HG03103 (cell line): ENCODE data around the gene MTA1.

Experiments
- ATAC-seq: cut with Tn5 transposase; IDR thresholded peaks from one replicate; pipeline ENCODE4 v1.9.1; 2021; ENCODE audit warnings: low read depth; ENCODE audit not compliant: unreplicated experiment

Gene MTA1

GRCh38 chr14:105456736-105457617 lies 37.4 kb downstream of the MTA1 start:
- ATAC-seq: no peak

DNA sequence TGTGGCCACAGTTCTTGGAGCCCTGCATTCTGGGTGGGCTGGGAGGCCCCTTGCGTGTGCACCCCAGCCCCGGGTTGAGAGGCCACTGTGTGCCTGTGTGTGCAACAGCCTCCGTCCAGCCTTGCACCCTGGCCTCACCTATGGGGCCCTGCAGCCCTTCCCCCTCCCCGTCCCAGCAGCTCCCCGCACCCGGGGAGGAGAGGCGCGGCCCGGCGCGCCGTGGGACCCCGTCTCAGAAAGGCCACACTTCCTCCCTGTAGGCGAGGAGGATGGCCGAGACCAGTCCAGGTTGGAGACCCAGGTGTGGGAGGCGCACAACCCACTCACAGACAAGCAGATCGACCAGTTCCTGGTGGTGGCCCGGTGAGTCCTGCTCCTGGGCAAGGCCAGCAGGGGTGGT lies 38.4 kb downstream of the MTA1 start:
- ATAC-seq: no peak

DNA sequence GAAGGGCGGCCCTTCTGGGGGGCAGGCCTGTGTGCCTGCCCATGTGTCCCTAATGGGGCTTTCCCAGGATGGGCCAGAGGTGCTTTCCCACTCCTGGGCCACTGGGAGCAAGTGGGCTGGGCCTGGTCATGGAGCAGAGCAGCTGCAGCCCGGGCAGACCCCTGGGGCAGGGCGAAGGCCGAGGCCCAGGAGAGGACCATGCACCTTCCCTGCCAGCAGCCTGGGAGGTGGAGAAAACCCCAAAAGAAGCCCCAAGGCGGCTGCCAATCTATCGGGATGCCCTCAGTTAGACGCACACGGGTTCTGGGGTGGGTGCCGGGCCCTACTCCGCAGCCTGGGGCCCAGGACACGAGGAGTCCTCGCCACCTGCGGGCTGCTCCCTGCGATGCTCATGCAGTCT lies 38.9 kb downstream of the MTA1 start:
- ATAC-seq: no peak

DNA sequence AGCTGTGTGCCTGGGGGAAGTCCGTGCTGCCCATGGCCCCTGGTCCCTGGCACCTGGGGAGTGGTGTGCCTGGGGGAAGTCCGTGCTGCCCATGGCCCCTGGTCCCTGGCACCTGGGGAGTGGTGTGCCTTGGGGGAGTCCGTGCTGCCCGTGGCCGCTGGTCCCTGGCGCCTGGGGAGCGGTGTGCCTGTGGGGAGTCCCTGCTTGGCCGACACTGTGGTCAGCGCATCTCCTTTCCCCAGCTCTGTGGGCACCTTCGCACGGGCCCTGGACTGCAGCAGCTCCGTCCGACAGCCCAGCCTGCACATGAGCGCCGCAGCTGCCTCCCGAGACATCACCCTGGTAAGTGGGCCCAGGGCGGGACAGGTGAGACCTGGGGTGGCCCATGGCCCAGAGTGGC lies 40.5 kb downstream of the MTA1 start:
- ATAC-seq: no peak

GRCh38 chr14:105460616-105461015 lies 41.0 kb downstream of the MTA1 start:
- ATAC-seq: no peak

DNA sequence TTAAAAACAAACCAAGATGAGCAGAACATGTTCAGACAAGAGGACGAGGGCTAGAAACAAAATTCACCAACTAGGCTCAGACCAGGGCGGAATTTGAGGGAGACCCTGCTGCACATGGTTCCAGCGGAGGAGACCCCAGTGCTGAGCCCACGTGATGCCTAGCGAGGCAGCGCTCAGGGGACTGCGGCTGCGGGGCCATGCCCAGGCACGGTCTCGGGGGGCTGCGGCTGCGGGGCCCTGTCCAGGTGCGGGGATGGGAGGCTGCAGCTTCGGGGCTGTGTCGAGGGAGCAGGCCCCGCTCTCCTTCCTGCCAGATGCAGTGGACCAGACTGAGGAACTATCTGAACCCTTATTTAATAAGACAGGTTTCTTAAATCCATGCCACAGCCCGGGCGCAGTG lies 42.3 kb downstream of the MTA1 start:
- ATAC-seq: no peak

DNA sequence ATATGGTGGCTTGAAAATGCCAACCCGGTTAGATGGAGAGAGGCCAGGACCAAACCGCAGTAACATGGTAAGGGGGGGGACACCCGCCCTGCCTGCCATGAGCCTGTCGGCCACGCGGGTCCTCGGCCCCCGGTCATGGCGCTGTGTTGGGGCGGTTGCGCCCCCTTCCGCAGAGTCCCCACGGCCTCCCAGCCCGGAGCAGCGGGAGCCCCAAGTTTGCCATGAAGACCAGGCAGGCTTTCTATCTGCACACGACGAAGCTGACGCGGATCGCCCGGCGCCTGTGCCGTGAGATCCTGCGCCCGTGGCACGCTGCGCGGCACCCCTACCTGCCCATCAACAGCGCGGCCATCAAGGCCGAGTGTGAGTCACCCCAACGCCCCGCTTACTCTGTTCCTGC lies 44.9 kb downstream of the MTA1 start:
- no peak for ATAC-seq

DNA sequence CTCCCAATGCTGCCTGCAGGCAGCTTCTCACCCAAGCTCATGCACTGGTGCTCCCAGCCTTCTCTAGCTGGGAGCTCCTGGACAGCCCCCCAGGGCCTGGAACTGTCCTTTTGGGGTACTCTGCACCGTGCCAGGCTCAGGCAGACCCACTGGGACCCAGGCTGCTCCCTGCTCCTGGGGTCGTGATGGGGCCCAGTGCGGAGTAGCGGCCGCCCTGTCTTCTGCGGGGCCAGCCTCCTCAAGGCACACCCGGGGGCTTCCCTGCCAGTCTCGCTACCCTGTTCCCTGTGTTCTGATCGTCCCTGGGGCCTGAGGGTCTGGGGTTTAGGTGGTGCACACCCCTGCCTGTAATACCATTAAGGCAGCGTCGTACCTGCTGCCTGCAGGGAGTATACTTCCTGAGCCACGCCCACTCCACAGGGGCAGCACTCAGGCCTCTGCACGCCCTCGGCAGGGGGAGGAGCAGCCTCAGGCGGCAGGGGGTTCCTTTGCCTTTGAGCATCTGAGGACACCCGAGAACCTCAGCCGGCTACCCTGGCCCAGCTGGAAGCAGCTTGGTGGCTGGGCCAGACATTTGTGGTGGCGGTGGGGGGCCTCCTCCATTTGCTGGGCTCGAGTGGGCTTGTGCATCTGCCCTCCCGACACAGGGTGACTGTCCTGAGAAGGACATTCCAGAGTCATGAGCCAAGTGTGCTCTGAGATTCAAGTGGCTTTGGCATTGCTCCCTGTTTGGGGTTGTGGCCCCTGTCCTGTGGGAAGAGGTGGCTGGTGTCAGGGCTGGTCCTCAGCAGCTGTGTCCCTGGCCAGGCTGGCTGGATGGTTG lies 45.8 kb downstream of the MTA1 start:
- ATAC-seq: no peak

- no peak for ATAC-seq
Observed at GRCh38 chr14:105466531-105467248, 47.1 kb downstream of the MTA1 start.

DNA sequence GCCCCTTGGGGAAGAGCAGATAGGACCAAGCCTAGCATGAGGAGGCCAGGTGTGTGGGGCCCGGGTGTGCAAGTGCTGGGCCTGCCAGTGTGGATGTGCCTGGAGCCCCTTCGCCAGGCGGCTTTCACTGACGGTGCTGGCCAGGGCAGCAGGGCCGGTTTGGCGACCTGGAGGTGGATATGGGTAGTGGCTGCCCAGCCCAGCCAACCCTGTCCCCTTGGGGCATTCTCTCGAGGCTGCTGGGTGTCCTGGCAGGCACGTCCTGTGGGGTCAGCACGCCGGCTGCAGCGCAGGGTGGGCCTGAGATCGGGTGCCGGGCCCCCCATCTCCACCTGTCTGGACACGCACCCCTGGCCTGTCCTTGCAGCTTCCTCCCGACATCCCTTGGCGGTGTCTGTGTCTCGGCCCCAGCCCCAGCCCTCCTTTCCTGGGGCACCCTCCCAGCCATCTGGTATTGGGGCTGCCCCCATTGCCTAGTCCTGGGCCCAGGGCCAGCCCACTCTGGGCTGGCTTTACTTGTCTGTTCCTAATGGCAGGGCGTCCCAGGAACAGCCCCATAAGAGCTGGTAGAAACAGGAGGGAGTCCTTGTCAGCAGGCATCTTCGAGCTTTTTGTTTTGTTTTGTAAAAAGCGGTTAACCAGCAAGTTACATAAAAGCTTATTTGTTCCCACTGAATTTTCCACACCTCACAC lies 47.8 kb downstream of the MTA1 start:
- no peak for ATAC-seq

DNA sequence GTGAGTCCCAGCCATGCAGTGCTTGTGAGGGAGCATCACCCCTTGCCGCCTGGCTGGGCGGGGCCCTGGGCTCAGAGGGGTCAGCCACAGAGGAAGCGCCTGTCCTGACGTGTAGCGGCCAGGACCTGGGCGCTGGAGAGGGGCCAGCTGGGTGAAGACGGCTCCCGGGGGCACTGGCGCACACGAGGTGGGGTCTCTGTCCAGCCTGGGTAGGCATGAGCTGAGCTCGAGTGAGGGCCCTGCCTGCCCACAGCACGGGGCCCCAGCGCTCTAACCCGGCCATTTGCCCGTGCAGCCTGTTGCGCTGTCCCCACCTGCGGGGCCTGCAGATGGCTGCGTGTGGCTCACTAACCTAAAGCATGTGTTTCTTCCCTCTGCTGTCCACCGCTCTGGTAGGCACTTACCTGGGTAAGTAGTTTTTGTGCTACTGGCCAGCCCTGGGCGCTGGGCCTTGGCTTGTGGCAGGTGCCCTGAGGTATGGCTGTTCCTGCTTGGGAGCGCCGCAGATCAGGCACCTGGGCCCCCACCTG lies 48.4 kb downstream of the MTA1 start:
- no peak for ATAC-seq

DNA sequence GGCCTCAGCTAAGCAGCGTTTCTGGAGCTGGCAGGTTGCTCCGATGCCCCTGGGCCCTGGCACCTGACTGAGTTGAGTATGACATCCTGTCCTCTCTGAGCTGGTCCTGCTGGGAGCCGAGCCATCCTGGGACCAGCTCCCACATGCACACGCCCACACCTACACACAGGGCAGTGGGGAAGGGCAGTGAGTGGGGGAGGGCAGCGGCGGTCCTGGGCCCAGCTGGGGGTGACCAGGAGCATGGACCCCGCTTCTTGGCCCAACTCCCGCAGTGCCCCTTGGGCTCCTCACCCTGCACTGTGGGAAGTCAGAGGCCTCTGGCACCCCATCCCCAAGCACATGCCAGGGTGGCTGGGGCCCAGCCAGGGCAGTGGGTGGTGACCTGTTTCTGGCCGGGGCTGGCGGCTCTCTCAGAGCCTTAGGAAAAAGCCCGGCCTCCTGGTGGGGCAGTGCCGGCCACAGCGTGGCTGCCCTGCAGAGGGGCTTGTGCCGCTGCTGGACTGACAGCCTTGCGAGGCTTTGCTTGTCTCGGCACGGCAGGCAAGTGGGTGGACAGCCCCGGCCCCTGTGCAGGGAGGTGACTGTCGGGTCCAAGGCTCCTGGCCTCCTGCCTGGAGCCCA lies 49.1 kb downstream of the MTA1 start:
- no peak for ATAC-seq

- no peak for ATAC-seq
Observed at GRCh38 chr14:105469456-105470349, 50.1 kb downstream of the MTA1 start.

DNA sequence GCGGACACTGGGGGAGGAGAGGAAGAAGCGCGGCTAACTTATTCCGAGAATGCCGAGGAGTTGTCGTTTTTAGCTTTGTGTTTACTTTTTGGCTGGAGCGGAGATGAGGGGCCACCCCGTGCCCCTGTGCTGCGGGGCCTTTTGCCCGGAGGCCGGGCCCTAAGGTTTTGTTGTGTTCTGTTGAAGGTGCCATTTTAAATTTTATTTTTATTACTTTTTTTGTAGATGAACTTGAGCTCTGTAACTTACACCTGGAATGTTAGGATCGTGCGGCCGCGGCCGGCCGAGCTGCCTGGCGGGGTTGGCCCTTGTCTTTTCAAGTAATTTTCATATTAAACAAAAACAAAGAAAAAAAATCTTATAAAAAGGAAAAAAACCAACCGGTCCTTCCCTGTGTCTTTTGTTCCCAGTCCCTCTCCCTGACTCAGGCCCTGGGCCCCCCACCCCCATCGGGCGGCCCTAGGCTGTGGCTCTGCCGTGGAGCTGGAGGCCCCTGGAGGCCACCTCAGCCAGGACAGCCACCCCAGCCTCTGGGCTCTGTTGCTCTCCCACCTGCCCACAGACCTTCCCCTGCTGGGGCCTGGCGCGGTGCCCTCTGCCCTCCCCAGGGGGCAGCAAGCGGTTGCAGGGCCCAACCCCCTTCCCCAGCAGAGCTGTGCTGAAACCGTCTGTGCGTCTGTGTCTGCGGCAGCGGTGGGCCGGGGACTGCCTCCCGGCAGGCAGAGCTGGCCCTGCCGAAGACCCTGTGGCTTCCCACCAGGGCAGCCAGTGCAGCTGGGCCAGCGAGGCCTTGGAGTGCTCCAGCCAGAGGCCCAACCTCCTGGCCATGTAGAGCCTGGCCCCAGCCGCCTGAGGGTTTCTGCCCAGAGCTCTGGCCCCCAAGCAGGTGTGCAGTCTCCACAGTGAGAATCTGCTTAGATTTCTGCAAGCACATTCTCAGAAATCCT lies 51.0 kb downstream of the MTA1 start:
- no peak for ATAC-seq

GRCh38 chr14:105471297-105471821 lies 51.7 kb downstream of the MTA1 start:
- ATAC-seq: no peak

DNA sequence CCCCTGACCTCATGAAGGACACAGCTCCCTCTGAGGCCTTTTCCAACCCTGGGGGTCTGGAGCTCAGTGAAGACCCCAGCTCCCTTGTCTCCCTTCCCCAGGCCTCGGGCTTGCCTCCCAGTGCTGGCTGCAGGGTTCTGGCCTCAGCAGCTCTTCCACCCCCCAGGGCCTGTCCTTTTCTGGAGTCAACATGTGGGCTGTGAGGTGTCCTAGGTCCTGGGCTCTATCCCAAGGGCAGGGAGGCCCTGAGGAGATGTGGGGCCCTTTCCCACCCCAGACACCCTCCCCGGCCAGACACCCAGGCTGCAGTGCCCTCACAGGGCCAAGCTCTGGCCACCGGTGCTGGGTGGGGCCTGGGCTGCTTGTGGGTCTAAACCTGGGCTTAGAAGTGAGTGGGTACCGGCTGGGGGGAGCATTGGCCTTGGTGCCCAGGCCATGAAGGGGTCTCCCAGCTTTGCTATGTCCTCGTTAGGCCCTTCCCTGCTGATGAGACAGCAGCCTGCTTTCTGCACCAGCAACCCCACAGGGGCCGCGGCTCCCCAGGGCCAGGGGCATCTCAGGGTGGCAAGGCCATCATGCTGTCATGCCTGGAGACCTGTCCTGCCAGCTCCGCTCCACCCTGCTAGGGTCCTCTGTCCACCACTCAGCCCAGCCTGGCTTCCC lies 52.3 kb downstream of the MTA1 start:
- no peak for ATAC-seq

- ATAC-seq: no peak
Observed at GRCh38 chr14:105472486-105472991, 52.9 kb downstream of the MTA1 start.
